Immature natural killer cell (primary cell): ENCODE results near the gene FBXL5. TPM values are rescaled to one million over a fixed set of nuclear protein-coding genes. Genes with fewer than 3 reads are reported as not detected.

Experiments
- DNase-seq, 3 donors: peaks; one replicate each; pipeline ENCODE4 v3.0.0; 2022; ENCODE audit warnings: mixed read lengths in 1 of 3
- H3K27ac Mint-ChIP-seq, 6 donors: one replicate each; pipeline ENCODE4 v1.8.0; 2020; ENCODE audit warnings: mixed read lengths in 6 of 6, mild to moderate bottlenecking in 5 of 6, inconsistent platforms in 4 of 6, moderate library complexity in 3 of 6
- H3K27me3 Mint-ChIP-seq, 3 donors: one replicate each; pipeline ENCODE4 v1.8.0; 2020 to 2021; ENCODE audit warnings: low read depth in 3 of 3, mild to moderate bottlenecking in 3 of 3, mixed read lengths in 3 of 3, moderate library complexity in 3 of 3, inconsistent platforms in 1 of 3
- H3K36me3 Mint-ChIP-seq, 3 donors: one replicate each; pipeline ENCODE4 v1.8.0; 2020; ENCODE audit warnings: mixed read lengths in 3 of 3, inconsistent platforms in 2 of 3, mild to moderate bottlenecking in 2 of 3
- H3K4me1 Mint-ChIP-seq, 2 donors: one replicate each; pipeline ENCODE4 v1.8.0; 2020; ENCODE audit warnings: inconsistent platforms in 2 of 2, mild to moderate bottlenecking in 2 of 2, mixed read lengths in 2 of 2, moderate library complexity in 1 of 2
- H3K4me3 Mint-ChIP-seq, 5 donors: one replicate each; pipeline ENCODE4 v1.8.0; 2020; ENCODE audit warnings: mild to moderate bottlenecking in 5 of 5, mixed read lengths in 5 of 5, inconsistent platforms in 3 of 5, moderate library complexity in 3 of 5
- H3K9me3 Mint-ChIP-seq, 6 donors: one replicate each; pipeline ENCODE4 v1.8.0; 2020; ENCODE audit warnings: mild to moderate bottlenecking in 6 of 6, mixed read lengths in 6 of 6, inconsistent platforms in 4 of 6, moderate library complexity in 3 of 6
- polyA plus RNA-seq, 3 donors: library from polyadenylated mRNA; unstranded; fragments of 300-500 nt; fragmentation: Illumina TruSeq; gene quantifications; one replicate each; pipeline ENCODE4 v1.2.3, GENCODE V29; 2021

FBXL5 gene
- polyA plus RNA-seq, 3 donors from 2014 or later: 116 to 249 (median 125) TPM

- Mint-ChIP-seq H3K9me3 (no peaks in the 10 kb centered on the region), H3K36me3 (no peaks in the 10 kb centered on the region), H3K27ac (no peak overlapping the region), H3K4me1 (no peaks in the 10 kb centered on the region), H3K27me3 (no peaks in the 10 kb centered on the region), H3K4me3 (no peak overlapping the region)
- no peak for DNase-seq
These were observed 16.9 kb upstream of the FBXL5 start for GRCh38 chr4:15672101-15672500.

GRCh38 chr4:15670576-15670975, 15.4 kb upstream of the FBXL5 start:
- H3K9me3 Mint-ChIP-seq: no peaks in the 10 kb centered on the region
- no peak for DNase-seq
- H3K36me3 Mint-ChIP-seq: no peaks in the 10 kb centered on the region
- H3K4me1 Mint-ChIP-seq: peaks cover 8 to 11% of the 10 kb centered on the region in 2 donors
- no peaks in the 10 kb centered on the region for H3K27me3 Mint-ChIP-seq
- no peak overlapping the region for H3K27ac Mint-ChIP-seq
- no peak overlapping the region for H3K4me3 Mint-ChIP-seq

- H3K36me3 Mint-ChIP-seq: no peaks in the 10 kb centered on the region
- H3K27ac Mint-ChIP-seq: no peak overlapping the region
- H3K4me1 Mint-ChIP-seq: peaks cover 9 to 17% of the 10 kb centered on the region in 2 donors
- H3K9me3 Mint-ChIP-seq: no peaks in the 10 kb centered on the region
- peaks cover 0 to 2% (median 0%) of the 10 kb centered on the region in 3 donors for H3K27me3 Mint-ChIP-seq
- DNase-seq: no peak
- no peak overlapping the region for H3K4me3 Mint-ChIP-seq
These were observed 13.6 kb upstream of the FBXL5 start for GRCh38 chr4:15668566-15669435.

- H3K27me3 Mint-ChIP-seq: peaks cover 0 to 2% (median 0%) of the 10 kb centered on the region in 3 donors
- no peaks in the 10 kb centered on the region for H3K9me3 Mint-ChIP-seq
- H3K27ac Mint-ChIP-seq: no peak overlapping the region
- H3K4me1 Mint-ChIP-seq: peaks cover 9 to 17% of the 10 kb centered on the region in 2 donors
- no peaks in the 10 kb centered on the region for H3K36me3 Mint-ChIP-seq
- no peak for DNase-seq
- no peak overlapping the region for H3K4me3 Mint-ChIP-seq
These were observed 11.8 kb upstream of the FBXL5 start for GRCh38 chr4:15667006-15667405.

GRCh38 chr4:15665753-15666365, 10.7 kb upstream of the FBXL5 start:
- no peak overlapping the region for H3K27ac Mint-ChIP-seq
- H3K4me3 Mint-ChIP-seq: peak overlapping the region in 1 of 5 donors; percentile 28
- H3K4me1 Mint-ChIP-seq: peaks cover 9 to 17% of the 10 kb centered on the region in 2 donors

GRCh38 chr4:15659768-15660570, 4.8 kb upstream of the FBXL5 start:
- Mint-ChIP-seq H3K4me3 (no peak overlapping the region), H3K9me3 (no peaks in the 10 kb centered on the region), H3K27ac (no peak overlapping the region), H3K36me3 (no peaks in the 10 kb centered on the region), H3K27me3 (peaks cover 2 to 11% (median 5%) of the 10 kb centered on the region in 3 donors), H3K4me1 (peaks cover 5 to 6% of the 10 kb centered on the region in 2 donors)
- no peak for DNase-seq

More at GRCh38 chr4:15665753-15666365, 10.7 kb upstream of the FBXL5 start:
- DNase-seq: no peak
- no peaks in the 10 kb centered on the region for H3K9me3 Mint-ChIP-seq
- H3K36me3 Mint-ChIP-seq: no peaks in the 10 kb centered on the region
- peaks cover 0 to 2% (median 0%) of the 10 kb centered on the region in 3 donors for H3K27me3 Mint-ChIP-seq

- Mint-ChIP-seq H3K4me1 (peaks cover 10 to 14% of the 10 kb centered on the region in 2 donors), H3K4me3 (no peak overlapping the region), H3K9me3 (no peaks in the 10 kb centered on the region), H3K27me3 (peaks cover 7 to 13% (median 12%) of the 10 kb centered on the region in 3 donors), H3K36me3 (no peaks in the 10 kb centered on the region), H3K27ac (no peak overlapping the region)
- DNase-seq: no peak
These were observed 3.6 kb upstream of the FBXL5 start for GRCh38 chr4:15658781-15659180.

- DNase-seq: no peak
- peaks cover 7 to 17% (median 13%) of the 10 kb centered on the region in 3 donors for H3K27me3 Mint-ChIP-seq
- H3K27ac Mint-ChIP-seq: peak overlapping the region in 1 of 6 donors; percentile 22
- H3K4me3 Mint-ChIP-seq: no peak overlapping the region
- H3K9me3 Mint-ChIP-seq: no peaks in the 10 kb centered on the region
- peaks cover 15 to 19% of the 10 kb centered on the region in 2 donors for H3K4me1 Mint-ChIP-seq
- H3K36me3 Mint-ChIP-seq: no peaks in the 10 kb centered on the region
These were observed 3.1 kb upstream of the FBXL5 start for GRCh38 chr4:15658136-15658770.

- Mint-ChIP-seq H3K4me3 (peak overlapping the region in 3 of 5 donors; percentile 17 to 75 (median 52)), H3K27me3 (peaks cover 7 to 18% (median 13%) of the 10 kb centered on the region in 3 donors), H3K9me3 (no peaks in the 10 kb centered on the region), H3K4me1 (peaks cover 23 to 28% of the 10 kb centered on the region in 2 donors), H3K27ac (peak overlapping the region in 1 of 6 donors; percentile 32), H3K36me3 (no peaks in the 10 kb centered on the region)
- no peak for DNase-seq
These were observed 2.2 kb upstream of the FBXL5 start for GRCh38 chr4:15657366-15657765.

GRCh38 chr4:15656038-15656470, 897 bp upstream of the FBXL5 start:
- Mint-ChIP-seq H3K36me3 (no peaks in the 10 kb centered on the region), H3K9me3 (no peaks in the 10 kb centered on the region), H3K27ac (peak overlapping the region; percentile 67 to 98 (median 97)), H3K27me3 (peaks cover 7 to 18% (median 13%) of the 10 kb centered on the region in 3 donors), H3K4me3 (peak overlapping the region; percentile 95 to 97 (median 95)), H3K4me1 (peaks cover 34 to 41% of the 10 kb centered on the region in 2 donors)
- no peak for DNase-seq

GRCh38 chr4:15654593-15655222, 449 bp downstream of the FBXL5 start:
- Mint-ChIP-seq H3K27me3 (peaks cover 7 to 18% (median 13%) of the 10 kb centered on the region in 3 donors), H3K9me3 (no peaks in the 10 kb centered on the region), H3K4me3 (peak overlapping the region; percentile 96 to 99 (median 97)), H3K27ac (peak overlapping the region; percentile 94 to 98 (median 96)), H3K36me3 (no peaks in the 10 kb centered on the region), H3K4me1 (peaks cover 46 to 55% of the 10 kb centered on the region in 2 donors)
- no peak for DNase-seq

GRCh38 chr4:15653864-15654592, 1.1 kb downstream of the FBXL5 start:
- Mint-ChIP-seq H3K9me3 (no peaks in the 10 kb centered on the region), H3K4me3 (peak overlapping the region; percentile 91 to 99 (median 97)), H3K4me1 (peaks cover 53 to 62% of the 10 kb centered on the region in 2 donors), H3K36me3 (no peaks in the 10 kb centered on the region), H3K27me3 (peaks cover 7 to 18% (median 13%) of the 10 kb centered on the region in 3 donors), H3K27ac (peak overlapping the region; percentile 94 to 98 (median 96))
- peak in 1 of 3 donors; percentile 19 for DNase-seq
